NCI-H2196 (cell line): Measurements from ENCODE around the gene CLMN.

Experiments
- DNase-seq: peaks from one replicate; lab custom pipeline; 2025; ENCODE audit not compliant: unreplicated experiment; lab: John Stamatoyannopoulos, UW

Gene CLMN

GRCh38 chr14:95174184-95174792, 145.4 kb downstream of the CLMN start:
- no peak for DNase-seq

- no peak for DNase-seq
Measured at GRCh38 chr14:95173518-95173917, 146.2 kb downstream of the CLMN start.

- no peak for DNase-seq
Measured at GRCh38 chr14:95167177-95167576, 152.5 kb downstream of the CLMN start.

DNA sequence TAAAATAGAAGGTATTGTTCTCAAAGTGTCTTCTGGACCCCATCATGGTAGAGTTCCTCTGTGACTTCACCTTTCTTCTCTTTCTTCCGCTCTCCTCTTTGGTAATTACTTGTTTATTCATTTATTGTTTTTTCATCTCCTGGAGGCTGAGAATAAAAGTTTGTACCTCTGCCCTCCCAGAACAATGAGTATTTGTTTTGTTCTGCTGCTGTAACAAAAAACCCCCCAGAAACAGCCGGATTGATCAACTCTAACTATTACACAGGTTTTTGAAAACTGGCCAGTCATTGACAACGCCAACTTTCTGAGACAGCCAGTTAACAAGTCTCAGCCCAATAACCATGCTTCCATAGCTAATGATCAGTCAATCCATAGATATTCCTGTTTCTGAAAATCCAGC, 154.2 kb downstream of the CLMN start:
- no peak for DNase-seq

DNA sequence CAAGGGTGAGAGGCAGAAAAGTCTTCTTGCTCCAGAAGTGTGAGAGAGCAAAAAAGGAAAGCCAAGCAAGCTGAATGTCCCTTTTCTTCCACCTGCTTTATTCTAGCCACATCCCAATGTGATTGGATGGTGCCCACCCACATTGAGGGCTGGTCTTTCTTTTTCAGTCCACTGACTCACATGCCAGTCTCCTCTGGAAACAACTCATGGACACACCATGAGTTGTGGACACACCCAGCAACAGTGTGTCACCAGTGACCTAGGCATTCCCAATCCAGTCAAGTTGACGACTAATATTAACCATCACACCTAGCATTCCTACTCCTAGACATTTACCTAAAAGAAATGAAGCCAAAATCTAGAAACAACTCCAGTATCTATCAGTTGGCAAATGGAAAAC, 155.2 kb downstream of the CLMN start:
- no peak for DNase-seq

DNA sequence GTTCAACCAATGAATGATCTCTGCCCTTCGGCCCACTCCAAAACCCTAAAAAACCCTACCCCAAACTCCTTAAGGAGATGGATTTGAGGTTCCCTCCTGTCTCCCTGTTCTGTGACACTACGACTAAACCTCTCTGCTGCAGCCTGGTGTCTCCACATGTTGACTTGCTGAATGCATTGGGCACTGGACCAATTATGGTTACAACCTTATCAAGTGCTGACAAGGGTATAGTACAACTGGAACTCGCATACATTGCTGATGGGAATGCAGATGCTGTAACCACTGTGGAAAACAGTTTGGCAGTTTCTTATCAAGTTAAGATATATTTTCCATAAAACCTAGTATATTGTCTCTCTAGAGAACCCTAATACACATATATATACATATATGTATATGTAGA, 156.0 kb downstream of the CLMN start:
- no peak for DNase-seq

GRCh38 chr14:95163132-95163531, 156.6 kb downstream of the CLMN start:
- DNase-seq, result no peak

- no peak for DNase-seq
Measured at GRCh38 chr14:95162641-95163040, 157.1 kb downstream of the CLMN start.

DNA sequence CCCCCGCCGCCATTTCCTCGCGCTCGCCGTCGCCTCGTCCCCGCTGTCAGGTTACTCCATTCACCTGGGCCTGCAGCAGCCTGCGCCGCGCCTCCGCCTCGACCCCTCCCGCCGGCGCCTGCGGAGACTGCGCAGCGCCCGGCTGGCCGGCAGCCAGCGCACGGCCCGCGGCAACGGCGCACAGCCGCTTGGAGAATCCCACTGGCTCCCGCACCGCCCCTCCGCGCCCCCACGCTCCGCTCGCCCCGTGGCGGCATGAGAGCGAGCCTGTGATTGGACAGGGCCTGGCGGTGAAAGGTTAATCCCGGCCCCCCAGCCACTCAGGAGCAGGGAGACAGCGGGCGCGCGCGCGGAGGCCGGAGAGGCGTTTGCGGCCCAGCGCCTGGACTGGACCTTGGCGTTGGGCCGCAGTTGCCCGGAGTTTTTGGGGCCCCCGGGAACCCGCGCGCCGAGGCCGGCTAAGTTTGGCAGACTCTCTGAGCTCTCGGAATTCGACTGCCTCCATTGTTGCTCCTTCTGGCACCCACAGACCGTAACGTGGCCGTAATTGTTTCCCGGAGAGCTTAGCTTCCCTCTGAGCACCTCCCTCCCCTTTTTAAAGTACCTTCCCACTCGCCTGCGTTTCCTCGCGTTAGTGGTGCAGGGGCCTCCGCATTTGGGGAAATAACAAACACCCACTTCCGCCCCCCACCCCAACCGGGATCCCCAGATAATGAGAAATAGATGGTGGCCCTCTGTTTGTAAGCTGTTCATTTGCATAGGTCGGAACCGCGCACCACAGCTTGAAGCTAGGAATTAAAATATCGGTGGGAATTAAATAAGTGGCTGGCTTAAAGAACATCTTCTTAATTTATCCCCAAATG, 162.2 kb downstream of the CLMN start, which contains the start of gene DICER1:
Gene DICER1 (minus strand): TSS at position 203 of the 863 bp plus-strand sequence. CDS start 24,071 bp downstream, outside the sequence.
- DNase-seq, result peak; percentile 83

DNA sequence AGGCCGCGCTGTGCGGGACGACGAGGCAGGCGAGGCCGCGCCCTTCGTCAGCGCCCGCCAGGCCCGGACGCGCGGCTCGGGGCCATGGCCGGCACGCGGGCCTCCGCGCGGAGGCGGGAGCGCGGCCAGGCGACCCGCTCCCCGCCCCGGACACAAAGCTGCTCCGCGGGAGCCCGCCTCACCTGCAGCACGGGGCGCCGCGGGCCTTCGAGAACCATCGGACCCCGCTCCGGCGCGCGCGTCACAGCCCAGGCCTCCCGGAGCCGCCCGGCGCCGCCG, 162.7 kb downstream of the CLMN start:
- no peak for DNase-seq

DNA sequence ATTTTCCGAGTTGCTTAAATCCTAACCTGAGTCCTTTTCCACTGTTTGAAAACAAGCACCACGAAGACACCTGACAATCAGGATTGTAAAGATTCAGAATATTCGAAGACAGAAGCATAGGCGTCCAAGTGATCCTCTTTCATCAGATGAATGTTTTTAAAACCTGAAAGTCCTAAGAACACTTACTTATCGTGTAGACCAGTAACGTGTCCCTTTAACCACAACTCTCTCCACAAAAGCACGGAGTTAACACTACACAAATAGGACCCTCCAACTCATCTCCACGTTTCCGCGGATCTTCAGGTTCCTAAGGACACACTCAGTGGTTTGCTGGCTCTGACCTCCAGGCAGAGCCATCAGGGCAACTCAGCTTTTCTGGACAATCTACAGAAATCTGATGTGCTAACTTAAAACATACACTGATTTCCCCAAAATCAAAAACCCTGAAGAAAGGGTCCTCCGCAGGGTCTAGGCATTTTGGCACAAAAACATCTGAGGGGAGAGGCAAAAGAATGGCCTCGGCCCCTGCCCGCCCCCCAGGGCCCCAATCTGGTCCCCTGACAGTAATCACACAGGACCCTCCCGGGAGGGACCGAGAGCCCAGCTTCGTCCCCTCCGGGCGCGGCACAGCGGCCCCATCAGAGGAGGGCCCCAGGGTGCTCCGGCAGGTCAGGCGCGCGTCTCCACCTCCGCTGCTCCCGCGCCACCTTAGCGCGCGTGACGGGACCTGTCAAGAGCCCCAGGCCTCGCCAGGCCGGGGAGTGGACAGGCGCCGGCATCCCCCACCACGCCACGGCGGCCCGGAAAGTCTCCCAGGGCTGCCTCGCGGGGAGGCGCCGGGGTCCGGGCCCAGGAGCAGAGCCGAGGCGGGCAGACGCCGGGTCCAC, 163.3 kb downstream of the CLMN start:
- DNase-seq, result no peak

GRCh38 chr14:95155045-95155444, 164.7 kb downstream of the CLMN start:
- DNase-seq, result no peak

DNA sequence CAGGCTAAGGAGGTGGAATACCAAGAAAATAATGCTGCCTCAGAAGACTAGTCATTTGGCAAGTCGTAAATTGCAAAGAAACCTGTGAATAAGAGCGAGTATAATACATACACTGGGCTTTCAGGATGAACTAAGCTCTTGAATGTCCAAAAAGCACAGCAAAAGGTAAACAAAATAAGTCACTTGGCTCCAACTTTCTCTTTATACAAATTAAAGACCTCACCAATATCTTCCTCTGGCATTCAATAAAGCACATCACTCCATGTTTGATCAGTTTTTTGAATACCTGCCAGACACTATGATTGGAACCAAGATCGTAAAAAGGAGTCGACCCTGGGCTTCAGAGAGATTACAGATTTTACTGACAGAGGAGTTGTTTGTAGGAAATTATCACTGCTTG, 165.8 kb downstream of the CLMN start:
- DNase-seq, result peak; percentile 1

- no peak for DNase-seq
Measured at GRCh38 chr14:95151561-95151960, 168.1 kb downstream of the CLMN start.

- no peak for DNase-seq
Measured at GRCh38 chr14:95150910-95151309, 168.8 kb downstream of the CLMN start.

GRCh38 chr14:95149441-95149840, 170.3 kb downstream of the CLMN start:
- DNase-seq, result no peak

DNA sequence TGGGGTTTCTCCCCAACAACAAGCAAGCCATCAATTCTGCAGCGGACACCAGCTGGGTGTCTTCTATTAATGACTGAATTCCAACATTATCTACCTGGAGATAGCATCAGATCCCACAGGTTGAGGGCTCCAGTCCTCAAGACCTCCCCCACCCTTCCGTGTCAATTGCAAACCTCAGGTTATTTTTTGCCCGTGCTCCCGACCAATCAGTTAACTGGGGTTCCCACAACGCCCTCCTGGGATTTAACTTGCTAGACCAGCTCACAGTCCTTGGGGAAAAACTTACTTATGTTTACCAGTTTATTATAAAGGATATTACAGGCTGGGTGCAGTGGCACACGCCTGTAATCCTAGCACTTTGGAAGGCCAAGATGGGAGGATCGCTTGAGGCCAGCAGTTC, 172.1 kb downstream of the CLMN start:
- no peak for DNase-seq

DNA sequence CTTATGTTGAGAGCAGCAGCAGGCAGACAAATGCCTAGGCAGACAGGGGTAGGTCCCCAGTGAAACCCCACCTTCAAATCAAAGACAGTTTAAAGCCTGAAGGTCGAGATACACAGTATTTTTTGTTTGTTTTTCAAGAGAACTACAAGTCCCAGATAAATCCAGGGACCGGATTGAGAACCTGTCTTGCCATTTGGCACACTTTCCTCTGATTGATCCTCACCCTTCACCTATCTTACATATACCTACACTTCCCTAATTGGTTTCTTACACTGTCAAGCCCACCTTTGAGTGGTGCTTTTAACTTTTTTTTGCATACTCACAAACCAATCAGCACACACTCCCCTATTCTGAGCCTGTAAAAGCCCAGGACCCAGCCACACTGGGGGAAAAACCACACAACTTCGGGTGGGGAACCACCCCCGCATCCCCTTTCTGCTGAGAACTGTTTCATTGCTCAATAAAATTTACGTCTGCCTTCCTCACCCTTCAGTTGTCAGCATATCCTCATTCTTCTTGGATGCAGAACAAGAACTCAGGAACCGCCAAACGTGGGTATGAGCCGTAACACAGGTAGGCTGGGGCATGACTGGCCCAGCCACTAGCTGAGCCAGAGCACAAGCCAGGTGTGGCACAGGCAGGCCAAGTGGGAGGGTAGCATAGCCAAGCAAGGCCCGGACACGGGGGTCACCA, 173.5 kb downstream of the CLMN start:
- no peak for DNase-seq

GRCh38 chr14:95144849-95145248, 174.9 kb downstream of the CLMN start:
- no peak for DNase-seq

- no peak for DNase-seq
Measured at GRCh38 chr14:95143808-95144620, 175.7 kb downstream of the CLMN start.
